SK-N-SH (cell line): ENCODE data around the gene SLC16A8. TPM values are rescaled to one million over a fixed set of nuclear protein-coding genes. Genes with fewer than 3 reads are reported as not detected.

ENCODE experiments used
- CTCF ChIA-PET: fragments of 300-600, 350-600 bp; formaldehyde crosslinking; extraction: SDS; loops from one replicate; lab custom pipeline; 2021; lab: Yijun Ruan, JAX
- POLR2A ChIA-PET: fragments of 350-600 bp; sonication (Branson Sonifier 250); formaldehyde crosslinking; extraction: SDS; loops from one replicate; lab custom pipeline; 2020; ENCODE audit warnings: antibody characterized with exemption, inconsistent platforms; lab: Yijun Ruan, JAX
- DNase-seq: peaks from one replicate; pipeline ENCODE4 v3.0.0; 2012
- H2AFZ ChIP-seq: fragments of 200-600 bp; sonication (generic); 2 replicates; pipeline ENCODE4 v1.8.1; 2016; ENCODE audit warnings: antibody characterized with exemption, mild to moderate bottlenecking, low read depth
- H3F3A ChIP-seq: fragments of 200-600 bp; sonication (generic); replicated peaks from 2 replicates; pipeline ENCODE3; 2016; ENCODE audit warnings: antibody characterized with exemption, mild to moderate bottlenecking; ENCODE audit not compliant: insufficient read depth
- H3K27ac ChIP-seq, 2 experiments: fragments of 200-500 bp in 1 of 2; fragments of 200-600 bp in 1 of 2; sonication (Bioruptor generic) in 1 of 2; sonication (generic), shearing (Covaris generic) in 1 of 2; 2 replicates each; pipeline versions ENCODE4 v1.5.1 to v1.6.1; 2014 to 2016; ENCODE audit warnings: low read depth in 2 of 2, inconsistent platforms in 1 of 2, low read length in 1 of 2, mild to moderate bottlenecking in 1 of 2, mixed read lengths in 1 of 2
- H3K27me3 ChIP-seq: fragments of 200-600 bp; sonication (generic), shearing (Covaris generic); 2 replicates; pipeline ENCODE4 v1.6.1; 2016; ENCODE audit warnings: mixed run types; ENCODE audit not compliant: insufficient read depth
- H3K36me3 ChIP-seq, 2 experiments: fragments of 200-500 bp in 1 of 2; fragments of 200-600 bp in 1 of 2; sonication (Bioruptor generic) in 1 of 2; sonication (generic) in 1 of 2; replicated peaks in 1 of 2; 2 replicates each; pipeline versions ENCODE3 to v1.5.1; 2014 to 2016; ENCODE audit warnings: low read length in 1 of 2, mild to moderate bottlenecking in 1 of 2; ENCODE audit not compliant: insufficient read depth in 2 of 2, control insufficient read depth in 1 of 2
- H3K4me1 ChIP-seq, 2 experiments: fragments of 200-500 bp in 1 of 2; fragments of 200-600 bp in 1 of 2; sonication (Bioruptor generic) in 1 of 2; sonication (generic), shearing (Covaris generic) in 1 of 2; 2 replicates each; pipeline versions ENCODE4 v1.5.1 to v1.6.1; 2014 to 2016; ENCODE audit warnings: low read depth in 1 of 2, low read length in 1 of 2, mixed run types in 1 of 2; ENCODE audit not compliant: insufficient read depth in 2 of 2, control insufficient read depth in 1 of 2
- H3K4me2 ChIP-seq: fragments of 200-600 bp; sonication (generic), shearing (Covaris generic); 2 replicates; pipeline ENCODE4 v1.6.1; 2017; ENCODE audit warnings: mixed run types
- H3K4me3 ChIP-seq, 2 experiments: fragments of 200-500 bp in 1 of 2; fragments of 200-600 bp in 1 of 2; sonication (Bioruptor generic) in 1 of 2; sonication (generic), shearing (Covaris generic) in 1 of 2; 2 replicates each; pipeline versions ENCODE4 v1.5.1 to v1.8.1; 2014 to 2016; ENCODE audit warnings: low read depth in 2 of 2, inconsistent platforms in 1 of 2, low read length in 1 of 2, mild to moderate bottlenecking in 1 of 2, mixed read lengths in 1 of 2, moderate library complexity in 1 of 2
- H3K79me2 ChIP-seq: fragments of 200-600 bp; sonication (generic); 2 replicates; pipeline ENCODE4 v1.8.1; 2017; ENCODE audit warnings: mild to moderate bottlenecking; ENCODE audit not compliant: insufficient read depth
- H3K9ac ChIP-seq: fragments of 200-600 bp; sonication (generic); 2 replicates; pipeline ENCODE4 v1.6.1; 2017; ENCODE audit warnings: mixed run types
- H3K9me2 ChIP-seq: fragments of 200-600 bp; sonication (generic); 2 replicates; pipeline ENCODE4 v1.6.1; 2017; ENCODE audit warnings: mixed run types
- H3K9me3 ChIP-seq: fragments of 200-600 bp; sonication (generic); 2 replicates; pipeline ENCODE4 v1.6.1; 2017; ENCODE audit warnings: mixed run types, mild to moderate bottlenecking, moderate library complexity
- H4K20me1 ChIP-seq: fragments of 200-600 bp; sonication (generic); 2 replicates; pipeline ENCODE4 v1.6.1; 2017; ENCODE audit warnings: mild to moderate bottlenecking, mixed run types; ENCODE audit not compliant: insufficient read depth
- ELF1 ChIP-seq: IDR thresholded peaks from 2 replicates; pipeline ENCODE4 v1.4.0; 2012
- EP300 ChIP-seq, 2 experiments: IDR thresholded peaks; 2 replicates each; pipeline versions ENCODE4 v1.4.0 to v1.6.1; 2012; ENCODE audit warnings: borderline replicate concordance in 1 of 2, low read depth in 1 of 2, low read length in 1 of 2
- EZH2phosphoT487 ChIP-seq: fragments of 200-600 bp; sonication (generic); IDR thresholded peaks from 2 replicates; pipeline ENCODE4 v1.6.1; 2017; ENCODE audit warnings: low read depth, mixed run types, mild to moderate bottlenecking, antibody characterized with exemption, moderate library complexity, borderline replicate concordance
- FOXJ3 ChIP-seq: sonication (generic); formaldehyde crosslinking; IDR thresholded peaks from 2 replicates; pipeline ENCODE4 v1.5.1; 2020; ENCODE audit warnings: mild to moderate bottlenecking, missing genetic modification reagents
- FOXM1 ChIP-seq: IDR thresholded peaks from 2 replicates; pipeline ENCODE4 v1.4.0; 2012; ENCODE audit warnings: low read depth, mild to moderate bottlenecking
- GABPA ChIP-seq: IDR thresholded peaks from 2 replicates; pipeline ENCODE4 v1.4.0; 2012; ENCODE audit warnings: low read depth, mild to moderate bottlenecking
- JUND ChIP-seq: IDR thresholded peaks from 2 replicates; pipeline ENCODE4 v1.4.0; 2012
- MXI1 ChIP-seq: IDR thresholded peaks from 2 replicates; pipeline ENCODE4 v1.6.1; 2012; ENCODE audit warnings: mild to moderate bottlenecking, low read depth, low read length, improper control_type of control experiment
- POLR2AphosphoS5 ChIP-seq: IDR thresholded peaks from 2 replicates; pipeline ENCODE4 v1.6.1; 2012; ENCODE audit warnings: low read depth, low read length
- RAD21 ChIP-seq: IDR thresholded peaks from 2 replicates; pipeline ENCODE4 v1.6.1; 2012; ENCODE audit warnings: mild to moderate bottlenecking, low read length
- RCOR1 ChIP-seq: fragments of 150-350 bp; IDR thresholded peaks from 2 replicates; pipeline ENCODE4 v1.6.1; 2017; ENCODE audit warnings: antibody characterized with exemption, low read length
- SMC3 ChIP-seq: IDR thresholded peaks from 2 replicates; pipeline ENCODE4 v1.6.1; 2012; ENCODE audit warnings: low read depth, low read length, improper control_type of control experiment
- TCF12 ChIP-seq: IDR thresholded peaks from 2 replicates; pipeline ENCODE4 v1.4.0; 2012
- TEAD4 ChIP-seq: IDR thresholded peaks from 2 replicates; pipeline ENCODE4 v1.4.0; 2012; ENCODE audit warnings: mild to moderate bottlenecking, borderline replicate concordance; ENCODE audit not compliant: insufficient read depth
- YY1 ChIP-seq: IDR thresholded peaks from 2 replicates; pipeline ENCODE4 v1.4.0; 2012; ENCODE audit warnings: low read depth, mild to moderate bottlenecking
- WGBS: methylation state at CpG from one replicate; pipeline ENCODE4 v1.1.6; 2017; ENCODE audit warnings: low lambda C conversion rate; 5-methylcytosine and 5-hydroxymethylcytosine counted together
- polyA plus RNA-seq, 3 experiments: library from polyadenylated mRNA; depleted of rRNA; stranded (reverse); fragments of >200 nt; gene quantifications; 2 replicates each; pipeline ENCODE4 v1.2.3, GENCODE V29; 2012
- TF ChIP-seq, protein P1 (sequence below): fragments of 200-600 bp; sonication (generic); IDR thresholded peaks from 2 replicates; pipeline ENCODE4 v1.6.1; 2017; ENCODE audit warnings: antibody characterized with exemption, mild to moderate bottlenecking, moderate library complexity
- TF ChIP-seq, protein P2 (sequence below): fragments of 150-350 bp; IDR thresholded peaks from 2 replicates; pipeline ENCODE4 v1.6.1; 2017; ENCODE audit warnings: antibody characterized with exemption, low read length, low read depth, borderline replicate concordance
- TF ChIP-seq, protein P3 (sequence below): IDR thresholded peaks from 2 replicates; pipeline ENCODE4 v1.4.0; 2012; ENCODE audit warnings: low read depth, borderline replicate concordance
- TF ChIP-seq, protein P4 (sequence below): IDR thresholded peaks from 2 replicates; pipeline ENCODE4 v1.4.0; 2012; ENCODE audit warnings: low read depth, borderline replicate concordance
- TF ChIP-seq, protein P5 (sequence below): IDR thresholded peaks from 2 replicates; pipeline ENCODE4 v1.6.1; 2012; ENCODE audit warnings: mild to moderate bottlenecking, low read depth, low read length, moderate library complexity

Gene SLC16A8
- polyA plus RNA-seq, 1 of the 3 experiments (the other 2 are of a cell fraction), result not detected

DNA sequence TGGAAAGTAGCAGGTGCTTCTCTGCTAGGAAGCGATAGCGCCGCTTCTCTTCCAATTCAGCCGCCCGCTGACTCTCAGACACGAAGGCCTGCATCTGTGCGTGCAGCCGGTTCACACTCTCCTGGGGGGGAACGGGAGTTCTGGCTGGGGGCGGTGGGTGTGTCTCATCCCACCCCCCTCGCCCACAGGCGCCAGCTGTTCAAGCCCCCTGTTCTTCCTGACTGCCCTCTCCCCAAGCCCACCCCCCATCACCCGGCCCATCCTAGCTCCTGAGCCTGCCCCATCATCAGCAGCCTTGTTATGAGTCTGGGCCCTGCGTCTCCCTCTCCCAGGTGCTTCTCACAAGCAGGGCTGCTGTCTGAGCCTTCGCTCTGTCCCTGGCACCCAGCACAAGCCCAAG lies 13.1 kb upstream of the SLC16A8 start:
- POLR2A ChIA-PET, result no interaction called here
- Histone ChIP-seq H3K9me3 (no peaks in the 10 kb centered on the region), H3K36me3 (no peaks in the 10 kb centered on the region), H3F3A (no peaks in the 10 kb centered on the region), H4K20me1 (no peaks in the 10 kb centered on the region), H2AFZ (no peak overlapping the region), H3K9ac (no peak overlapping the region), H3K4me3 (no peak overlapping the region), H3K4me2 (no peak overlapping the region), H3K79me2 (no peaks in the 10 kb centered on the region), H3K9me2 (no peaks in the 10 kb centered on the region), H3K4me1 (no peaks in the 10 kb centered on the region), H3K27ac (no peak overlapping the region), H3K27me3 (no peaks in the 10 kb centered on the region)
- DNase-seq, result no peak
- TF ChIP-seq, protein P1, sequence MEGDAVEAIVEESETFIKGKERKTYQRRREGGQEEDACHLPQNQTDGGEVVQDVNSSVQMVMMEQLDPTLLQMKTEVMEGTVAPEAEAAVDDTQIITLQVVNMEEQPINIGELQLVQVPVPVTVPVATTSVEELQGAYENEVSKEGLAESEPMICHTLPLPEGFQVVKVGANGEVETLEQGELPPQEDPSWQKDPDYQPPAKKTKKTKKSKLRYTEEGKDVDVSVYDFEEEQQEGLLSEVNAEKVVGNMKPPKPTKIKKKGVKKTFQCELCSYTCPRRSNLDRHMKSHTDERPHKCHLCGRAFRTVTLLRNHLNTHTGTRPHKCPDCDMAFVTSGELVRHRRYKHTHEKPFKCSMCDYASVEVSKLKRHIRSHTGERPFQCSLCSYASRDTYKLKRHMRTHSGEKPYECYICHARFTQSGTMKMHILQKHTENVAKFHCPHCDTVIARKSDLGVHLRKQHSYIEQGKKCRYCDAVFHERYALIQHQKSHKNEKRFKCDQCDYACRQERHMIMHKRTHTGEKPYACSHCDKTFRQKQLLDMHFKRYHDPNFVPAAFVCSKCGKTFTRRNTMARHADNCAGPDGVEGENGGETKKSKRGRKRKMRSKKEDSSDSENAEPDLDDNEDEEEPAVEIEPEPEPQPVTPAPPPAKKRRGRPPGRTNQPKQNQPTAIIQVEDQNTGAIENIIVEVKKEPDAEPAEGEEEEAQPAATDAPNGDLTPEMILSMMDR, result no peak
- TF ChIP-seq JUND, result no peak
- TF ChIP-seq YY1, result no peak
- no peak for TF ChIP-seq FOXM1
- TF ChIP-seq EZH2phosphoT487, result no peak
- TF ChIP-seq, protein P2, sequence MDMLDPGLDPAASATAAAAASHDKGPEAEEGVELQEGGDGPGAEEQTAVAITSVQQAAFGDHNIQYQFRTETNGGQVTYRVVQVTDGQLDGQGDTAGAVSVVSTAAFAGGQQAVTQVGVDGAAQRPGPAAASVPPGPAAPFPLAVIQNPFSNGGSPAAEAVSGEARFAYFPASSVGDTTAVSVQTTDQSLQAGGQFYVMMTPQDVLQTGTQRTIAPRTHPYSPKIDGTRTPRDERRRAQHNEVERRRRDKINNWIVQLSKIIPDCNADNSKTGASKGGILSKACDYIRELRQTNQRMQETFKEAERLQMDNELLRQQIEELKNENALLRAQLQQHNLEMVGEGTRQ, result no peak
- TF ChIP-seq, protein P3, sequence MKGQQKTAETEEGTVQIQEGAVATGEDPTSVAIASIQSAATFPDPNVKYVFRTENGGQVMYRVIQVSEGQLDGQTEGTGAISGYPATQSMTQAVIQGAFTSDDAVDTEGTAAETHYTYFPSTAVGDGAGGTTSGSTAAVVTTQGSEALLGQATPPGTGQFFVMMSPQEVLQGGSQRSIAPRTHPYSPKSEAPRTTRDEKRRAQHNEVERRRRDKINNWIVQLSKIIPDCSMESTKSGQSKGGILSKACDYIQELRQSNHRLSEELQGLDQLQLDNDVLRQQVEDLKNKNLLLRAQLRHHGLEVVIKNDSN, result no peak
- TF ChIP-seq GABPA, result no peak
- TF ChIP-seq, protein P4, sequence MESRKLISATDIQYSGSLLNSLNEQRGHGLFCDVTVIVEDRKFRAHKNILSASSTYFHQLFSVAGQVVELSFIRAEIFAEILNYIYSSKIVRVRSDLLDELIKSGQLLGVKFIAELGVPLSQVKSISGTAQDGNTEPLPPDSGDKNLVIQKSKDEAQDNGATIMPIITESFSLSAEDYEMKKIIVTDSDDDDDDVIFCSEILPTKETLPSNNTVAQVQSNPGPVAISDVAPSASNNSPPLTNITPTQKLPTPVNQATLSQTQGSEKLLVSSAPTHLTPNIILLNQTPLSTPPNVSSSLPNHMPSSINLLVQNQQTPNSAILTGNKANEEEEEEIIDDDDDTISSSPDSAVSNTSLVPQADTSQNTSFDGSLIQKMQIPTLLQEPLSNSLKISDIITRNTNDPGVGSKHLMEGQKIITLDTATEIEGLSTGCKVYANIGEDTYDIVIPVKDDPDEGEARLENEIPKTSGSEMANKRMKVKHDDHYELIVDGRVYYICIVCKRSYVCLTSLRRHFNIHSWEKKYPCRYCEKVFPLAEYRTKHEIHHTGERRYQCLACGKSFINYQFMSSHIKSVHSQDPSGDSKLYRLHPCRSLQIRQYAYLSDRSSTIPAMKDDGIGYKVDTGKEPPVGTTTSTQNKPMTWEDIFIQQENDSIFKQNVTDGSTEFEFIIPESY, result no peak
- no peak for TF ChIP-seq FOXJ3 (CRISPR knock-in tag)
- TF ChIP-seq RCOR1, result no peak
- no peak for TF ChIP-seq ELF1
- TF ChIP-seq, protein P5, sequence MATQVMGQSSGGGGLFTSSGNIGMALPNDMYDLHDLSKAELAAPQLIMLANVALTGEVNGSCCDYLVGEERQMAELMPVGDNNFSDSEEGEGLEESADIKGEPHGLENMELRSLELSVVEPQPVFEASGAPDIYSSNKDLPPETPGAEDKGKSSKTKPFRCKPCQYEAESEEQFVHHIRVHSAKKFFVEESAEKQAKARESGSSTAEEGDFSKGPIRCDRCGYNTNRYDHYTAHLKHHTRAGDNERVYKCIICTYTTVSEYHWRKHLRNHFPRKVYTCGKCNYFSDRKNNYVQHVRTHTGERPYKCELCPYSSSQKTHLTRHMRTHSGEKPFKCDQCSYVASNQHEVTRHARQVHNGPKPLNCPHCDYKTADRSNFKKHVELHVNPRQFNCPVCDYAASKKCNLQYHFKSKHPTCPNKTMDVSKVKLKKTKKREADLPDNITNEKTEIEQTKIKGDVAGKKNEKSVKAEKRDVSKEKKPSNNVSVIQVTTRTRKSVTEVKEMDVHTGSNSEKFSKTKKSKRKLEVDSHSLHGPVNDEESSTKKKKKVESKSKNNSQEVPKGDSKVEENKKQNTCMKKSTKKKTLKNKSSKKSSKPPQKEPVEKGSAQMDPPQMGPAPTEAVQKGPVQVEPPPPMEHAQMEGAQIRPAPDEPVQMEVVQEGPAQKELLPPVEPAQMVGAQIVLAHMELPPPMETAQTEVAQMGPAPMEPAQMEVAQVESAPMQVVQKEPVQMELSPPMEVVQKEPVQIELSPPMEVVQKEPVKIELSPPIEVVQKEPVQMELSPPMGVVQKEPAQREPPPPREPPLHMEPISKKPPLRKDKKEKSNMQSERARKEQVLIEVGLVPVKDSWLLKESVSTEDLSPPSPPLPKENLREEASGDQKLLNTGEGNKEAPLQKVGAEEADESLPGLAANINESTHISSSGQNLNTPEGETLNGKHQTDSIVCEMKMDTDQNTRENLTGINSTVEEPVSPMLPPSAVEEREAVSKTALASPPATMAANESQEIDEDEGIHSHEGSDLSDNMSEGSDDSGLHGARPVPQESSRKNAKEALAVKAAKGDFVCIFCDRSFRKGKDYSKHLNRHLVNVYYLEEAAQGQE, result no peak
- no peak for TF ChIP-seq EP300 (IDR thresholded peaks at IDR 0.05; ENCODE audit: borderline replicate concordance in 1 of 2, low read depth in 1 of 2, low read length in 1 of 2)
- no peak for TF ChIP-seq SMC3
- no peak for TF ChIP-seq TCF12
- no peak for TF ChIP-seq POLR2AphosphoS5
- TF ChIP-seq TEAD4, result no peak
- no peak for TF ChIP-seq MXI1
- no peak for TF ChIP-seq RAD21
- 84% methylated on average over 11 of the region's 15 CpGs for WGBS
- CTCF ChIA-PET, result no interaction called here
